GM19463 (cell line): ENCODE data around the gene CCR7.
A peak's percentile ranks its signal among the peaks of the same experiment; 100 is the strongest.

ENCODE experiments used
- ATAC-seq: cut with Tn5 transposase; IDR thresholded peaks from one replicate; pipeline ENCODE4 v1.9.1; 2021; ENCODE audit warnings: mild to moderate bottlenecking, moderate library complexity; ENCODE audit not compliant: unreplicated experiment

Gene CCR7

GRCh38 chr17:40564883-40565768 is at the start of gene CCR7:
TSS of gene CCR7 (minus strand) at chr17:40565472. CDS start at chr17:40565409, 63 bp downstream.
- ATAC-seq = no peak

- ATAC-seq = peak; percentile 14
Measured at GRCh38 chr17:40614431-40615067, 49.3 kb upstream of the CCR7 start.

- no peak for ATAC-seq
Measured at GRCh38 chr17:40613467-40614154, 48.3 kb upstream of the CCR7 start.

- ATAC-seq = no peak
Measured at GRCh38 chr17:40612599-40613244, 47.5 kb upstream of the CCR7 start.

GRCh38 chr17:40611840-40612474 is 46.7 kb upstream of the CCR7 start:
- no peak for ATAC-seq

GRCh38 chr17:40610359-40610758 is 45.1 kb upstream of the CCR7 start:
- no peak for ATAC-seq

GRCh38 chr17:40608061-40608581 is 42.8 kb upstream of the CCR7 start:
- no peak for ATAC-seq

GRCh38 chr17:40607641-40608040 is 42.4 kb upstream of the CCR7 start:
- ATAC-seq = no peak

GRCh38 chr17:40606548-40607353 is 41.5 kb upstream of the CCR7 start:
- no peak for ATAC-seq

GRCh38 chr17:40605306-40605705 is 40.0 kb upstream of the CCR7 start:
- no peak for ATAC-seq

GRCh38 chr17:40604327-40605080 is 39.2 kb upstream of the CCR7 start:
- ATAC-seq = no peak

- no peak for ATAC-seq
Measured at GRCh38 chr17:40602445-40603443, 37.5 kb upstream of the CCR7 start.

- no peak for ATAC-seq
Measured at GRCh38 chr17:40600486-40601046, 35.3 kb upstream of the CCR7 start.

GRCh38 chr17:40599468-40599763 is 34.1 kb upstream of the CCR7 start:
- ATAC-seq = no peak

GRCh38 chr17:40598619-40599467 is 33.6 kb upstream of the CCR7 start:
- ATAC-seq = peak; percentile 60

- no peak for ATAC-seq
Measured at GRCh38 chr17:40598301-40598618, 33.0 kb upstream of the CCR7 start.
